IMR-90 (cell line): Measurements from ENCODE around the gene CDK1. TPM values are rescaled to one million over a fixed set of nuclear protein-coding genes. Genes with fewer than 3 reads are reported as not detected.

ENCODE experiments used
- ATAC-seq: fragments of 200-7000 bp; cut with Tn5 transposase; 2 replicates; pipeline ENCODE4 v1.9.1; 2020; ENCODE audit warnings: low read depth, mild to moderate bottlenecking, moderate library complexity
- BruUV-seq: library from RNA; stranded (reverse); fragments of 400-500 nt; replicated peaks from 2 replicates; lab custom pipeline; 2021; lab: Mats Ljungman, UMichigan
- CTCF ChIA-PET: fragments of 300-600 bp; formaldehyde crosslinking; extraction: SDS; loops from one replicate; lab custom pipeline; 2021; ENCODE audit warnings: antibody characterized with exemption; lab: Yijun Ruan, JAX
- POLR2A ChIA-PET: fragments of 300-600 bp; sonication (Branson Sonifier 250); formaldehyde crosslinking; loops from one replicate; lab custom pipeline; 2022; ENCODE audit warnings: antibody characterized with exemption; ENCODE audit not compliant: unreplicated experiment; lab: Charles Lee
- DNase-seq: peaks from one replicate; pipeline ENCODE4 v3.0.0; 2013
- H2AFZ ChIP-seq: replicated peaks from 2 replicates; pipeline ENCODE3; 2013; ENCODE audit warnings: low read length, mild to moderate bottlenecking; ENCODE audit not compliant: poor library complexity
- H2AK5ac ChIP-seq: 2 replicates; pipeline ENCODE4 v1.6.1; 2013; ENCODE audit warnings: low read depth, low read length, inconsistent platforms
- H2AK9ac ChIP-seq: replicated peaks from 2 replicates; pipeline ENCODE3; 2013; ENCODE audit warnings: mild to moderate bottlenecking, low read depth, low read length, moderate library complexity; ENCODE audit not compliant: poor library complexity
- H2BK120ac ChIP-seq: 2 replicates; pipeline ENCODE4 v1.6.1; 2013; ENCODE audit warnings: low read depth, low read length, inconsistent platforms
- H2BK15ac ChIP-seq: 3 replicates; pipeline ENCODE4 v1.6.1; 2013; ENCODE audit warnings: low read depth, low read length, inconsistent platforms
- H2BK20ac ChIP-seq: 2 replicates; pipeline ENCODE4 v1.6.1; 2013; ENCODE audit warnings: low read depth, mild to moderate bottlenecking, inconsistent platforms, low read length, moderate library complexity
- H2BK5ac ChIP-seq: 2 replicates; pipeline ENCODE4 v1.6.1; 2013; ENCODE audit warnings: mild to moderate bottlenecking, low read depth, low read length, inconsistent platforms; ENCODE audit not compliant: poor library complexity, severe bottlenecking
- H3K14ac ChIP-seq: replicated peaks from 2 replicates; pipeline ENCODE4 v1.6.1; 2013; ENCODE audit warnings: low read depth, low read length, inconsistent platforms
- H3K18ac ChIP-seq: 2 replicates; pipeline ENCODE4 v1.6.1; 2013; ENCODE audit warnings: low read depth, low read length, control low read depth
- H3K23ac ChIP-seq: 2 replicates; pipeline ENCODE4 v1.6.1; 2013; ENCODE audit warnings: low read depth, low read length, inconsistent platforms
- H3K27ac ChIP-seq: 2 replicates; pipeline ENCODE4 v1.5.1; 2013; ENCODE audit warnings: mild to moderate bottlenecking, control low read depth, low read length; ENCODE audit not compliant: insufficient read depth
- H3K27me3 ChIP-seq: 2 replicates; pipeline ENCODE4 v1.6.1; 2013; ENCODE audit warnings: low read length; ENCODE audit not compliant: control insufficient read depth, insufficient read depth
- H3K36me3 ChIP-seq: 2 replicates; pipeline ENCODE4 v1.6.1; 2013; ENCODE audit warnings: low read length, mixed read lengths; ENCODE audit not compliant: control insufficient read depth, insufficient read depth
- H3K4ac ChIP-seq: 2 replicates; pipeline ENCODE4 v1.6.1; 2013; ENCODE audit warnings: low read depth, low read length, inconsistent platforms
- H3K4me1 ChIP-seq: 2 replicates; pipeline ENCODE4 v1.6.1; 2013; ENCODE audit warnings: low read length, mixed read lengths; ENCODE audit not compliant: control insufficient read depth, insufficient read depth
- H3K4me2 ChIP-seq: 2 replicates; pipeline ENCODE4 v1.6.1; 2013; ENCODE audit warnings: low read depth, mild to moderate bottlenecking, control low read depth, low read length, moderate library complexity
- H3K4me3 ChIP-seq: 2 replicates; pipeline ENCODE4 v1.5.1; 2013; ENCODE audit warnings: low read depth, mild to moderate bottlenecking, control low read depth, low read length, moderate library complexity; ENCODE audit not compliant: insufficient read depth
- H3K56ac ChIP-seq: 2 replicates; pipeline ENCODE4 v1.6.1; 2013; ENCODE audit warnings: low read length, inconsistent platforms; ENCODE audit not compliant: insufficient read depth; ENCODE audit errors: extremely low read depth
- H3K79me1 ChIP-seq, 2 experiments: 2 replicates each; pipeline ENCODE4 v1.6.1; 2013; ENCODE audit warnings: low read length in 2 of 2, inconsistent platforms in 1 of 2, low read depth in 1 of 2
- H3K9ac ChIP-seq: 2 replicates; pipeline ENCODE4 v1.6.1; 2013; ENCODE audit warnings: low read depth, low read length, control low read depth
- H3K9me1 ChIP-seq: 2 replicates; pipeline ENCODE4 v1.6.1; 2013; ENCODE audit warnings: low read length, inconsistent platforms; ENCODE audit not compliant: insufficient read depth
- H3K9me3 ChIP-seq: 2 replicates; pipeline ENCODE4 v1.6.1; 2013; ENCODE audit warnings: low read length; ENCODE audit not compliant: control insufficient read depth, insufficient read depth
- H4K20me1 ChIP-seq: 2 replicates; pipeline ENCODE4 v1.6.1; 2013; ENCODE audit warnings: low read length, inconsistent platforms; ENCODE audit not compliant: insufficient read depth
- H4K5ac ChIP-seq: 2 replicates; pipeline ENCODE4 v1.6.1; 2013; ENCODE audit warnings: mild to moderate bottlenecking, low read depth, low read length, control low read depth
- H4K8ac ChIP-seq, 2 experiments: 2 replicates each; pipeline ENCODE4 v1.6.1; 2013; ENCODE audit warnings: low read depth in 2 of 2, low read length in 2 of 2, control low read depth in 1 of 2, inconsistent platforms in 1 of 2
- H4K91ac ChIP-seq: 2 replicates; pipeline ENCODE4 v1.6.1; 2013; ENCODE audit warnings: low read depth, low read length, inconsistent platforms; ENCODE audit not compliant: insufficient read depth
- CEBPB ChIP-seq: IDR thresholded peaks from 2 replicates; pipeline ENCODE4 v1.6.1; 2012; ENCODE audit warnings: low read depth, low read length, improper control_type of control experiment
- CHD1 ChIP-seq: IDR thresholded peaks from 2 replicates; pipeline ENCODE4 v1.6.1; 2012; ENCODE audit warnings: low read depth, low read length, improper control_type of control experiment
- CTCF ChIP-seq: conservative IDR thresholded peaks from 2 replicates; pipeline ENCODE4 v1.5.1; 2012; ENCODE audit warnings: mild to moderate bottlenecking, low read depth, low read length, improper control_type of control experiment
- POLR2A ChIP-seq: IDR thresholded peaks from 2 replicates; pipeline ENCODE4 v1.6.1; 2012; ENCODE audit warnings: mild to moderate bottlenecking, low read depth, low read length
- RFX5 ChIP-seq: IDR thresholded peaks from 2 replicates; pipeline ENCODE4 v1.8.0; 2012; ENCODE audit warnings: low read depth, mild to moderate bottlenecking, low read length, moderate library complexity
- USF2 ChIP-seq: fragments of 150-350 bp; IDR thresholded peaks from 2 replicates; pipeline ENCODE4 v1.6.1; 2017; ENCODE audit warnings: mild to moderate bottlenecking, antibody characterized with exemption, low read length, low read depth
- WGBS, 2 experiments: methylation state at CpG; one replicate each; pipeline versions ENCODE4 v1.1.5 to v1.1.7; 2013; ENCODE audit warnings: missing lambda C conversion rate in 2 of 2; ENCODE audit not compliant: insufficient read length in 1 of 2; ENCODE audit errors: extremely low coverage in 2 of 2; 5-methylcytosine and 5-hydroxymethylcytosine counted together
- dilution Hi-C: fragments of 300-500 bp; cut with HindIII; formaldehyde crosslinking; loops from one replicate; pipeline ENCODE4 v1.14.3; 2018; ENCODE audit warnings: low sequenced_read_pairs; ENCODE audit not compliant: unreplicated experiment
- in situ Hi-C: fragments of 300-500 bp; cut with MboI; formaldehyde crosslinking; loops from 3 replicates; pipeline ENCODE4 v1.14.3; 2019; ENCODE audit warnings: low sequenced_read_pairs, inconsistent platforms, mixed read lengths
- intact Hi-C: fragments of 100-400 bp; cut with micrococcal nuclease; formaldehyde crosslinking; loops from 2 replicates; pipeline ENCODE4 v1.10.0; 2022
- polyA plus RNA-seq, 3 experiments: library from polyadenylated mRNA; depleted of rRNA; stranded (reverse); fragments of >200 nt; gene quantifications; 2 replicates each; pipeline ENCODE4 v1.2.3, GENCODE V29; 2012; ENCODE audit warnings: low replicate concordance in 1 of 3
- total RNA-seq: library from RNA; depleted of rRNA; stranded (reverse); fragments of >200 nt; gene quantifications from 2 replicates; pipeline ENCODE4 v1.2.3, GENCODE V29; 2012

Gene CDK1
- total and polyA plus RNA-seq, 2 of the 4 experiments (the other 2 are of a cell fraction): 21.9 to 28.1 TPM

- Histone ChIP-seq H4K5ac (no peak overlapping the region; the same call in 1 of the 2 replicates), H3K14ac (no peak overlapping the region), H2BK5ac (no peak overlapping the region), H3K79me1 (peaks cover 0 to 2% of the 10 kb centered on the region in 2 experiments; a peak in 1 of 4 replicates), H2AK5ac (no peak overlapping the region), H3K23ac (no peak overlapping the region), H3K9me1 (no peaks in the 10 kb centered on the region), H4K91ac (no peak overlapping the region), H3K27me3 (no peaks in the 10 kb centered on the region), H3K9me3 (no peaks in the 10 kb centered on the region), H3K4me3 (no peak overlapping the region), H3K9ac (no peak overlapping the region), H3K4me1 (peaks cover 5% of the 10 kb centered on the region), H3K4me2 (no peak overlapping the region), H3K36me3 (no peaks in the 10 kb centered on the region), H2BK15ac (no peak overlapping the region), H4K8ac (0 out of 4 replicates have a peak overlapping the region, but pooled peaks of 1 of the 2 experiments have one; percentile 2), H2BK20ac (no peak overlapping the region; the same call in 1 of the 2 replicates), H3K4ac (no peak overlapping the region; the same call in 1 of the 2 replicates), H2BK120ac (no peak overlapping the region), H3K18ac (no peak overlapping the region), H2AK9ac (no peak overlapping the region), H3K27ac (no peak overlapping the region), H2AFZ (no peak overlapping the region), H4K20me1 (no peaks in the 10 kb centered on the region), H3K56ac (no peak overlapping the region)
- POLR2A ChIA-PET: no interaction called here
- TF ChIP-seq USF2: no peak
- TF ChIP-seq CTCF: no peak
- no peak for TF ChIP-seq RFX5
- no peak for TF ChIP-seq POLR2A
- TF ChIP-seq CHD1: no peak
- no peak for TF ChIP-seq CEBPB
- CTCF ChIA-PET: interaction anchor here (0.8 kb wide), 1 partner anchor 11 kb away, joined by 3 read pairs; no protein-coding TSS in a partner anchor
- dilution Hi-C loops: no loop called here
- in situ Hi-C loops: loop anchor here (25.0 kb wide), 2 partner anchors 1234 to 1434 kb away; no protein-coding TSS in a partner anchor
- ATAC-seq (no peak), DNase-seq (no peak)
- WGBS, 2 experiments: no CpG with 5 or more reads among the region's 5 CpGs
- BruUV-seq: no TSS peak
- intact Hi-C loops: loop anchor here (10.0 kb wide), 1 partner anchor 1461 kb away; the partner anchor contains the start of gene RTKN2
These were observed 25.2 kb downstream of the CDK1 start for GRCh38 chr10:60803433-60803832.
